K562 (cell line): ENCODE data around the gene EVI5L. TPM values are rescaled to one million over a fixed set of nuclear protein-coding genes. Genes with fewer than 3 reads are reported as not detected.

Experiments
- AFF4 ChIP-seq: sonication (generic); formaldehyde crosslinking; IDR thresholded peaks from 2 replicates; pipeline ENCODE4 v1.8.0; 2023; ENCODE audit warnings: mild to moderate bottlenecking, missing genetic modification reagents
- ELK1 ChIP-seq: sonication (generic); formaldehyde crosslinking; IDR thresholded peaks from 2 replicates; pipeline ENCODE4 v1.8.1; 2022; ENCODE audit warnings: missing genetic modification reagents
- ETV1 ChIP-seq: fragments of 450-650 bp; conservative IDR thresholded peaks from 2 replicates; pipeline ENCODE4 v1.6.1; 2016; ENCODE audit warnings: missing genetic modification characterization, control low read depth, low read depth, missing compliant biosample characterization
- GABPA ChIP-seq: fragments of 200-800 bp; sonication (Bioruptor generic); conservative IDR thresholded peaks from 2 replicates; pipeline ENCODE4 v1.6.1; 2016; ENCODE audit warnings: low read depth, missing genetic modification characterization, missing compliant biosample characterization
- KLF10 ChIP-seq: fragments of 250-450 bp; sonication (Bioruptor Pico); IDR thresholded peaks from 2 replicates; pipeline ENCODE4 v1.6.1; 2021; ENCODE audit warnings: matching md5 sums
- NFYB ChIP-seq: IDR thresholded peaks from 2 replicates; pipeline ENCODE4 v1.6.1; 2011; ENCODE audit warnings: mild to moderate bottlenecking, moderate library complexity; ENCODE audit not compliant: insufficient read length; ENCODE audit errors: extremely low read depth
- PTBP1 ChIP-seq: fragments of 200-400 bp; formaldehyde crosslinking; IDR thresholded peaks from 2 replicates; pipeline ENCODE4 v1.6.1; 2017; ENCODE audit warnings: low read depth, low read length
- RB1 ChIP-seq: fragments of 450-650 bp; IDR thresholded peaks from 2 replicates; pipeline ENCODE4 v1.6.1; 2017; ENCODE audit warnings: low read depth, mild to moderate bottlenecking
- STAG1 ChIP-seq: sonication (generic); formaldehyde crosslinking; IDR thresholded peaks from 2 replicates; pipeline ENCODE4 v1.5.0; 2020; ENCODE audit warnings: missing genetic modification reagents, borderline replicate concordance
- TGIF2 ChIP-seq: sonication (generic); formaldehyde crosslinking; IDR thresholded peaks from 2 replicates; pipeline ENCODE4 v1.8.1; 2022; ENCODE audit warnings: mild to moderate bottlenecking, missing genetic modification reagents, moderate library complexity
- ZNF133 ChIP-seq: fragments of 250-450 bp; sonication (Bioruptor Pico); IDR thresholded peaks from 2 replicates; pipeline ENCODE4 v1.4.0; 2020; ENCODE audit warnings: mild to moderate bottlenecking
- ZNF263 ChIP-seq: sonication (generic); formaldehyde crosslinking; IDR thresholded peaks from 2 replicates; pipeline ENCODE4 v1.8.0; 2022; ENCODE audit warnings: mild to moderate bottlenecking, missing genetic modification reagents, borderline replicate concordance
- ZNF347 ChIP-seq: fragments of 450-650 bp; formaldehyde crosslinking; IDR thresholded peaks from 2 replicates; pipeline ENCODE4 v1.4.0; 2020; ENCODE audit warnings: low read depth, mild to moderate bottlenecking, moderate library complexity
- ZNF780A ChIP-seq: fragments of 250-450 bp; sonication (Bioruptor Pico); IDR thresholded peaks from 2 replicates; pipeline ENCODE4 v1.5.0; 2021; ENCODE audit warnings: mild to moderate bottlenecking
- polyA plus RNA-seq, 8 experiments: library from polyadenylated mRNA; depleted of rRNA in 4 of 8; stranded (reverse) in 5 of 8; unstranded in 3 of 8; fragments of >200 nt; fragmentation: Nextera tagmentation in 2 of 8; fragmentation: Illumina TruSeq in 1 of 8; extraction: Ambion mirVana in 2 of 8; extraction: Trizol in 1 of 8; gene quantifications; 2 replicates each; pipeline versions ENCODE4 v1.2.1 to v1.2.3, GENCODE V29; 2011 to 2014; ENCODE audit warnings: inconsistent platforms in 1 of 8, missing spikeins in 1 of 8
- total RNA-seq, 7 experiments: library from RNA; depleted of rRNA in 6 of 7; stranded (reverse); fragments of >200 nt in 6 of 7; fragmentation: Illumina TruSeq in 2 of 7; extraction: Trizol in 2 of 7; gene quantifications; 2 replicates each; pipeline versions ENCODE4 v1.2.1 to v1.2.3, GENCODE V29; 2011 to 2021; ENCODE audit warnings: low replicate concordance in 1 of 7
- TF ChIP-seq, protein P1 (sequence below), 2 experiments: IDR thresholded peaks in 1 of 2; conservative IDR thresholded peaks in 1 of 2; 2 replicates each; pipeline ENCODE4 v1.6.1; 2016; ENCODE audit warnings: low read depth in 2 of 2, mild to moderate bottlenecking in 1 of 2, missing compliant biosample characterization in 1 of 2, missing genetic modification characterization in 1 of 2, moderate library complexity in 1 of 2

EVI5L gene
- total and polyA plus RNA-seq, 9 of the 15 experiments (the other 6 are each of a cell fraction or from before 2014, with no cell fraction given) = 0.69 to 1.8 (median 1.2) TPM; not detected in 2

GRCh38 chr19:7904074-7905020, 74.3 kb downstream of the EVI5L start (continued):
- TF ChIP-seq PTBP1 = no peak
- TF ChIP-seq GABPA = peak; percentile 76
- no peak for TF ChIP-seq RB1
- peak; percentile 50; the same call in 1 of the 2 replicates for TF ChIP-seq TGIF2 (CRISPR knock-in tag)
- no peak for TF ChIP-seq ZNF347
- no peak for TF ChIP-seq KLF10 (CRISPR knock-in tag)
- TF ChIP-seq NFYB = no peak
- no peak for TF ChIP-seq ELK1 (CRISPR knock-in tag)
- 0 out of 2 replicates have a peak, but pooled peaks have one; percentile 47 for TF ChIP-seq ZNF263 (CRISPR knock-in tag)
- no peak for TF ChIP-seq ZNF133
- peak; percentile 74; the same call in 1 of the 2 replicates for TF ChIP-seq AFF4 (CRISPR knock-in tag)
- no peak for TF ChIP-seq ETV1 (tag)
- TF ChIP-seq STAG1 (CRISPR knock-in tag) = no peak
- TF ChIP-seq, protein P1, sequence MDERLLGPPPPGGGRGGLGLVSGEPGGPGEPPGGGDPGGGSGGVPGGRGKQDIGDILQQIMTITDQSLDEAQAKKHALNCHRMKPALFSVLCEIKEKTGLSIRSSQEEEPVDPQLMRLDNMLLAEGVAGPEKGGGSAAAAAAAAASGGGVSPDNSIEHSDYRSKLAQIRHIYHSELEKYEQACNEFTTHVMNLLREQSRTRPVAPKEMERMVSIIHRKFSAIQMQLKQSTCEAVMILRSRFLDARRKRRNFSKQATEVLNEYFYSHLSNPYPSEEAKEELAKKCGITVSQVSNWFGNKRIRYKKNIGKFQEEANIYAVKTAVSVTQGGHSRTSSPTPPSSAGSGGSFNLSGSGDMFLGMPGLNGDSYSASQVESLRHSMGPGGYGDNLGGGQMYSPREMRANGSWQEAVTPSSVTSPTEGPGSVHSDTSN (CRISPR knock-in tag; IDR thresholded peaks at IDR 0.05; ENCODE audit: low read depth) = no peak
- TF ChIP-seq, protein P1 (tag; conservative IDR thresholded peaks at IDR 0.05; ENCODE audit: low read depth) = no peak
- no peak for TF ChIP-seq ZNF780A (CRISPR knock-in tag)
